Gastrocnemius medialis (tissue), 4 donors: ENCODE data around the gene PTGS1. TPM values are rescaled to one million over a fixed set of nuclear protein-coding genes. Genes with fewer than 3 reads are reported as not detected.
"Not testable (repeated sequence)": the region's sequence is repeated elsewhere in the genome, so short reads cannot be mapped to it uniquely, and the experiment has no call there.

Experiments
- ATAC-seq, 2 donors: fragments of 150-250 bp; one replicate each; pipeline ENCODE4 v1.9.1; 2016
- DNase-seq, 2 donors: peaks; one replicate each; pipeline ENCODE4 v3.0.0-alpha.2; 2019
- H3K27ac ChIP-seq, 4 donors: fragments of 200-600 bp; sonication (generic); 1 replicate in 1 of 4; 2 replicates in 3 of 4; pipeline ENCODE4 v1.5.1; 2016 to 2018; ENCODE audit warnings: mild to moderate bottlenecking in 2 of 4, moderate library complexity in 1 of 4
- H3K27me3 ChIP-seq, 3 donors: fragments of 200-600 bp; sonication (generic) in 2 of 3; 1 replicate in 1 of 3; 2 replicates in 2 of 3; pipeline versions ENCODE4 v1.5.1 to v1.6.0; 2016 to 2019; ENCODE audit warnings: mild to moderate bottlenecking in 1 of 3, moderate library complexity in 1 of 3
- H3K36me3 ChIP-seq, 2 donors: fragments of 200-600 bp; sonication (generic) in 1 of 2; one replicate each; pipeline ENCODE4 v1.5.1; 2017 to 2018
- H3K4me1 ChIP-seq, 2 donors: fragments of 200-600 bp; sonication (generic) in 1 of 2; one replicate each; pipeline ENCODE4 v1.5.1; 2016 to 2017; ENCODE audit warnings: mild to moderate bottlenecking in 2 of 2
- H3K4me3 ChIP-seq, 4 donors: fragments of 200-600 bp; sonication (generic) in 3 of 4; 1 replicate in 1 of 4; 2 replicates in 3 of 4; pipeline ENCODE4 v1.5.1; 2016 to 2019; ENCODE audit warnings: mild to moderate bottlenecking in 2 of 4
- H3K9me3 ChIP-seq, 3 donors: fragments of 200-600 bp; sonication (generic) in 2 of 3; 1 replicate in 1 of 3; 2 replicates in 2 of 3; pipeline ENCODE4 v1.5.1; 2016 to 2019
- CTCF ChIP-seq, 5 experiments: fragments of 450-650 bp in 3 of 5; fragments of 200-600 bp in 2 of 5; sonication (generic) in 2 of 5; IDR thresholded peaks in 4 of 5; conservative IDR thresholded peaks in 1 of 5; 1 replicate in 4 of 5; 2 replicates in 1 of 5; pipeline ENCODE4 v1.5.1; 2016 to 2019; ENCODE audit warnings: antibody characterized with exemption in 5 of 5, mild to moderate bottlenecking in 3 of 5, moderate library complexity in 3 of 5
- POLR2A ChIP-seq, 2 donors: fragments of 450-650 bp; IDR thresholded peaks; one replicate each; pipeline ENCODE4 v1.6.1; 2017; ENCODE audit warnings: antibody characterized with exemption in 2 of 2, mild to moderate bottlenecking in 2 of 2, moderate library complexity in 2 of 2
- in situ Hi-C, 4 donors: fragments of 200-750 bp; cut with MboI; loops; one replicate each; pipeline versions ENCODE4 v1.15.0 to v1.8.0; 2017; ENCODE audit warnings: low sequenced_read_pairs in 4 of 4
- intact Hi-C: fragments of 100-400 bp; cut with DNase I; formaldehyde crosslinking; loops from one replicate; pipeline ENCODE4 v1.15.1; 2023; ENCODE audit warnings: low total_unique reads
- total RNA-seq, 4 donors: library from RNA; depleted of rRNA; stranded (reverse); fragments of >200 nt; gene quantifications; one replicate each; pipeline versions ENCODE4 v1.1.0 to v1.2.3, GENCODE V29; 2016

PTGS1 gene
- total RNA-seq, 4 donors from 2014 or later: 0.78 to 1.8 (median 1.0) TPM

- DNase-seq (no peak), ATAC-seq (no peak)
- TF ChIP-seq CTCF (IDR thresholded peaks at IDR 0.05 in 4 of 5, conservative IDR thresholded peaks at IDR 0.05 in 1 of 5) (no peak), POLR2A (IDR thresholded peaks at IDR 0.05) (no peak)
- Histone ChIP-seq H3K9me3 (no peaks in the 10 kb centered on the region), H3K27ac (no peak overlapping the region), H3K36me3 (no peaks in the 10 kb centered on the region), H3K4me1 (no peaks in the 10 kb centered on the region), H3K27me3 (no peaks in the 10 kb centered on the region), H3K4me3 (no peak overlapping the region)
- in situ Hi-C loops: loop anchor here in 3 of 4 donors (10.0 to 25.0 kb wide), 3 partner anchors 231 to 818 kb away; partner anchors contain the start of gene OR1K1 (in 1 of the 3)
- intact Hi-C loops: no loop called here
Observed at GRCh38 chr9:122355336-122355875, 15.4 kb upstream of the PTGS1 start.

GRCh38 chr9:122356627-122357026 lies 14.2 kb upstream of the PTGS1 start:
- no peaks in the 10 kb centered on the region for H3K36me3 ChIP-seq
- in situ Hi-C loops: loop anchor here in 3 of 4 donors (10.0 to 25.0 kb wide), 3 partner anchors 232 to 819 kb away; partner anchors contain the start of gene OR1K1 (in 1 of the 3)
- DNase-seq (no peak), ATAC-seq (no peak)
- no peak overlapping the region for H3K27ac ChIP-seq
- H3K4me1 ChIP-seq: no peaks in the 10 kb centered on the region
- no peaks in the 10 kb centered on the region for H3K27me3 ChIP-seq
- TF ChIP-seq CTCF (IDR thresholded peaks at IDR 0.05 in 4 of 5, conservative IDR thresholded peaks at IDR 0.05 in 1 of 5) (no peak), POLR2A (IDR thresholded peaks at IDR 0.05) (no peak)
- no peaks in the 10 kb centered on the region for H3K9me3 ChIP-seq
- H3K4me3 ChIP-seq: no peak overlapping the region
- intact Hi-C loops: no loop called here

- DNase-seq: no peak
- Histone ChIP-seq H3K36me3 (no peaks in the 10 kb centered on the region), H3K4me3 (no peak overlapping the region), H3K27ac (no peak overlapping the region), H3K4me1 (no peaks in the 10 kb centered on the region), H3K27me3 (no peaks in the 10 kb centered on the region), H3K9me3 (no peaks in the 10 kb centered on the region)
- no peak for ATAC-seq
- in situ Hi-C loops: loop anchor here in 2 of 4 donors (25.0 kb wide), 2 partner anchors 451 to 824 kb away; partner anchors contain the start of gene OR1K1 (in 1 of the 2)
- TF ChIP-seq CTCF (IDR thresholded peaks at IDR 0.05 in 4 of 5, conservative IDR thresholded peaks at IDR 0.05 in 1 of 5): no peak
- no peak for TF ChIP-seq POLR2A (IDR thresholded peaks at IDR 0.05)
- intact Hi-C loops: loop anchor here (5.0 kb wide), 1 partner anchor 149 kb away; no protein-coding TSS in a partner anchor
Observed at GRCh38 chr9:122360891-122361290, 9.9 kb upstream of the PTGS1 start.

GRCh38 chr9:122363131-122363530 lies 7.7 kb upstream of the PTGS1 start:
- not testable (repeated sequence) for H3K27ac ChIP-seq, H3K4me3 ChIP-seq, H3K36me3 ChIP-seq, ATAC-seq, DNase-seq, H3K4me1 ChIP-seq, H3K27me3 ChIP-seq, H3K9me3 ChIP-seq
- intact Hi-C loops (loop anchor here (5.0 kb wide), 1 partner anchor 151 kb away; no protein-coding TSS in a partner anchor), in situ Hi-C loops (loop anchor here in 2 of 4 donors (25.0 kb wide), 2 partner anchors 449 to 826 kb away; partner anchors contain the start of gene OR1K1 (in 1 of the 2))

GRCh38 chr9:122364117-122364782 lies 6.6 kb upstream of the PTGS1 start:
- TF ChIP-seq CTCF (IDR thresholded peaks at IDR 0.05 in 4 of 5, conservative IDR thresholded peaks at IDR 0.05 in 1 of 5) (no peak), POLR2A (IDR thresholded peaks at IDR 0.05) (no peak)
- in situ Hi-C loops: loop anchor here in 2 of 4 donors (25.0 kb wide), 2 partner anchors 448 to 827 kb away; partner anchors contain the start of gene OR1K1 (in 1 of the 2)
- H3K36me3 ChIP-seq: no peaks in the 10 kb centered on the region
- no peaks in the 10 kb centered on the region for H3K9me3 ChIP-seq
- ATAC-seq (no peak), DNase-seq (no peak)
- H3K27ac ChIP-seq: no peak overlapping the region
- no peaks in the 10 kb centered on the region for H3K4me1 ChIP-seq
- H3K4me3 ChIP-seq: no peak overlapping the region
- H3K27me3 ChIP-seq: no peaks in the 10 kb centered on the region
- intact Hi-C loops: loop anchor here (5.0 kb wide), 1 partner anchor 152 kb away; no protein-coding TSS in a partner anchor
